ENCODE measurements around the gene RNFT2. TPM values are rescaled to one million over a fixed set of nuclear protein-coding genes. Genes with fewer than 3 reads are reported as not detected.

Gene RNFT2
- polyA plus RNA-seq, 2 of the 4 experiments (the other 2 are of a cell fraction), result 2.6 to 7.2 TPM

DNA sequence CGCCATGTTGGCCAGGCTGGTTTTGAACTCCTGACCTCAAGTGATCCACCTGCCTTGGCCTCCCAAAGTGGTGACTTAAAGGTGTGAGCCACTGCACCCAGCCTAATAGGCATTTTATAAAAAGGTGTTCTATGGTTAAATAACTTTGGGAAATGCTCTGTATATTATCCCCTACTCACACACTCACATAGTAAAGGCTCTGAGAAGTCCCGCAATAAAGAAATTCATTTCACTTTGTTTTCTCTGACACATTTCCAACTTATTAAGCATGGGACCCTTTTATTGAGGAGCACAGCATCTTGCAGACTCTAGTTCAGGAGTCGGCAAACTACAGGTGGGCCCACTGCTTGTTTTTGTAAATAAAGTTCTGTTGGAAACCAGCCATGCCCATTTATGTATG is 63.9 kb downstream of the RNFT2 start:
- Histone ChIP-seq H3K4me1 (no peaks in the 10 kb centered on the region), H3K27ac (no peak overlapping the region), H3K9me3 (peaks cover 19% of the 10 kb centered on the region; the same call in 2 of the 3 replicates), H3K4me2 (no peak overlapping the region), H3K4me3 (no peak overlapping the region)
- POLR2A ChIA-PET, result no interaction called here
- TF ChIP-seq TP53 (CRISPR knock-in tag; IDR thresholded peaks at IDR 0.05) (no peak), MAFK (IDR thresholded peaks at IDR 0.05; ENCODE audit: partially characterized antibody) (no peak), MAZ (IDR thresholded peaks at IDR 0.05; ENCODE audit: borderline replicate concordance, low read depth, low read length) (no peak)
- WGBS (ENCODE audit: missing lambda C conversion rate), result 91% methylated on average over 3 of the region's 3 CpGs
- FAIRE-seq (no peak), DNase-seq (ENCODE audit: low read depth in 1 of 2, low spot score in 1 of 2) (no peak), ATAC-seq (no peak)
- CTCF ChIA-PET, result no interaction called here

DNA sequence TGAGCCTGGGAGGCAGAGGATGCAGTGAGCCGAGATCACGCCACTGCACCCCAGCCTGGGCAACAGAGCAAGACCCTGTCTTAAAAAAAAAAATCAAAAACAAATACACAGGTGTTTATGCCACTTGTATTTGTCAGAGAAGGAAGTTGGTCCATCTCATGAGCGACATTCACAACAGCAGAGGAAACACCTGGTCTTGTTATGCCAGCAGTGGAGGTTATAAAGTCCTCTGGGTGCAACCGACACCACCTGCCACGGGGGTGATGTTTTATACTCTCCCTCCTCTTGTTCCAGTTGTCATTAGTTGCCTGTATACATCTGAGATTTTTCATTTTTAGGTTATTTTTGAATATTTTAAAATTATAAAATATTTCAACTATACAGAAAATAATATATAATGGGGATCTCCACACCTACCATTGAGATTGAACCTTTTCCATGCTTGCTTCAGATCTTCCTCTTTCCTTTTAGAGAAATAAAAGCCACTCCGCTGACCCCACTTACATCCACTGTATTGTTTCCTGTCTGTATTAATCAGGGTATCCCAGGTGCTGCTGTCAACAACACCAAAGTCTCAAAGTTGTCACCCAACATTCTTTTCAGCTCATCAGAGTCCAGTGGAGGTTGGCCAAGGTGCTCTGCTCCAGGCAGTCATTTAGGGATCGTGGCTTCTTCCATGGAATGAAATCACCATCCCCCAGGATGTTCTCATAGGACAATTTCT is 65.1 kb downstream of the RNFT2 start:
- H3K4me2 ChIP-seq, result no peak overlapping the region
- no peaks in the 10 kb centered on the region for H3K4me1 ChIP-seq
- H3K27ac ChIP-seq, result no peak overlapping the region
- FAIRE-seq (no peak), DNase-seq (ENCODE audit: low read depth in 1 of 2, low spot score in 1 of 2) (no peak), ATAC-seq (no peak)
- CTCF ChIA-PET, result no interaction called here
- H3K4me3 ChIP-seq, result no peak overlapping the region
- POLR2A ChIA-PET, result no interaction called here
- peaks cover 16% of the 10 kb centered on the region; the same call in 2 of the 3 replicates for H3K9me3 ChIP-seq
- TF ChIP-seq, protein P1, sequence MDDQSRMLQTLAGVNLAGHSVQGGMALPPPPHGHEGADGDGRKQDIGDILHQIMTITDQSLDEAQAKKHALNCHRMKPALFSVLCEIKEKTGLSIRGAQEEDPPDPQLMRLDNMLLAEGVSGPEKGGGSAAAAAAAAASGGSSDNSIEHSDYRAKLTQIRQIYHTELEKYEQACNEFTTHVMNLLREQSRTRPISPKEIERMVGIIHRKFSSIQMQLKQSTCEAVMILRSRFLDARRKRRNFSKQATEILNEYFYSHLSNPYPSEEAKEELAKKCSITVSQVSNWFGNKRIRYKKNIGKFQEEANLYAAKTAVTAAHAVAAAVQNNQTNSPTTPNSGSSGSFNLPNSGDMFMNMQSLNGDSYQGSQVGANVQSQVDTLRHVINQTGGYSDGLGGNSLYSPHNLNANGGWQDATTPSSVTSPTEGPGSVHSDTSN (IDR thresholded peaks at IDR 0.05), result no peak
- TF ChIP-seq RNF2 (IDR thresholded peaks at IDR 0.05; ENCODE audit: borderline replicate concordance, low read depth) (no peak), EHMT2 (IDR thresholded peaks at IDR 0.05; ENCODE audit: low read depth) (no peak)
- 84% methylated on average over 7 of the region's 7 CpGs for WGBS (ENCODE audit: missing lambda C conversion rate)

DNA sequence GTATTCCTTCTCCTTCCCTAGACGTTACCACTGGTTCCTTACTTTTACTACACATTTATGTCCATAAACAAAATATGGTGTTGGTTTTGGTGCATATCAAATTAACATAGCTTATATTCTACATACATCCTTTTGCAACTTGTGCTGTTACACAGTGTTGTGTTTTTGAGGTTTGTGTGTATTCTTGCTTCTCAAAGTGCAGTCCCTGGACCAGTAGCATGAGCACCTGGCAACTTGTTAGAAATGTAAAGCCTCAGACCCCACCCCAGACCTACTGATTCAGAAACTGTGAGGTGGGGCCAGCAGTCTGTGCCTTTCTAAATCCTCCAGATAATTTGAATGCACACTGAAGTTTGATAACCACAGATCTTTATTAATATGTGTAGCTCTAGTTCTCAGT is 65.9 kb downstream of the RNFT2 start:
- ChIA-PET POLR2A (no interaction called here), CTCF (interaction anchor here (1.1 to 1.5 kb wide), 3 partner anchors 23 to 78 kb away, joined by 3 to 5 read pairs (median 4); no protein-coding TSS in a partner anchor)

DNA sequence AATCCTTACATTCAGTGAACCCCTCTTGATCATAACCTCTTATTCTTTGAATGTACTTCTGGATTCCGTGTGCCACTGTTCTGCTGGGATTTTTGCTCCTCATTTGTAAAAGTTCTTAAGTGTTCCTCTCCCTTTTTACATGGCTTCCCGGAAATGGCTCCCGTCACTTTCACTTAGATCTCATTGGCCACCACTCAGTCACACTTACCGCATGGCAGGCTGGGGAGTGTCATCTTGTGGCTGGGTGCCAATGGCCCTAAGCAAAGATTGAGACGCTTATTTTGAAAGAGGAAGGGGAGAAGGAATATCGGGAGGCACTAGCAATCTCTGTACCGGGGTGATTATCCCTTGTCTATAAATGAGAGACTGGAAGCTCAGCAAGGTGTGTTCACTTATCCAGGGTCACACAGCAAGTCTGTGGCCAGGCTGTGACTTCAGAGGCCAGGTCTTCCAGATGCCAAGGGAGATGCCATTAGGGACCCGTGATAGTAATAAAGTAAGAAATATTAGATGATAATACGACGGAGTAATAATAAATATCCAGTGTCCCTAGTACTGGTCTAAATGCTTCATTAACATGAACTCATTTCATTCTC is 68.8 kb downstream of the RNFT2 start:
- ATAC-seq (no peak), FAIRE-seq (no peak), DNase-seq (ENCODE audit: low read depth in 1 of 2, low spot score in 1 of 2) (no peak)
- TF ChIP-seq MYC (IDR thresholded peaks at IDR 0.05; ENCODE audit: borderline replicate concordance, low read length) (no peak), RAD21 (conservative IDR thresholded peaks at IDR 0.05 in 1 of 2, IDR thresholded peaks at IDR 0.05 in 1 of 2) (no peak), HOXB5 (CRISPR knock-in tag; IDR thresholded peaks at IDR 0.05) (no peak), EP300 (IDR thresholded peaks at IDR 0.05) (no peak), HEYL (CRISPR knock-in tag; IDR thresholded peaks at IDR 0.05) (no peak), EHMT2 (IDR thresholded peaks at IDR 0.05; ENCODE audit: low read depth) (no peak), FOSL2 (IDR thresholded peaks at IDR 0.05) (no peak), FOSL2 (CRISPR knock-in tag; IDR thresholded peaks at IDR 0.05) (no peak), NPAS2 (CRISPR knock-in tag; IDR thresholded peaks at IDR 0.05; ENCODE audit: borderline replicate concordance) (no peak), KDM1A (IDR thresholded peaks at IDR 0.05; ENCODE audit: low read depth) (no peak), CBX8 (IDR thresholded peaks at IDR 0.05) (no peak), CBX2 (IDR thresholded peaks at IDR 0.05; ENCODE audit: borderline replicate concordance, low read depth) (no peak), SMC3 (IDR thresholded peaks at IDR 0.05) (no peak)
- TF ChIP-seq, protein P2, sequence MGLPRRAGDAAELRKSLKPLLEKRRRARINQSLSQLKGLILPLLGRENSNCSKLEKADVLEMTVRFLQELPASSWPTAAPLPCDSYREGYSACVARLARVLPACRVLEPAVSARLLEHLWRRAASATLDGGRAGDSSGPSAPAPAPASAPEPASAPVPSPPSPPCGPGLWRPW (IDR thresholded peaks at IDR 0.05), result no peak
- TF ChIP-seq, protein P3, sequence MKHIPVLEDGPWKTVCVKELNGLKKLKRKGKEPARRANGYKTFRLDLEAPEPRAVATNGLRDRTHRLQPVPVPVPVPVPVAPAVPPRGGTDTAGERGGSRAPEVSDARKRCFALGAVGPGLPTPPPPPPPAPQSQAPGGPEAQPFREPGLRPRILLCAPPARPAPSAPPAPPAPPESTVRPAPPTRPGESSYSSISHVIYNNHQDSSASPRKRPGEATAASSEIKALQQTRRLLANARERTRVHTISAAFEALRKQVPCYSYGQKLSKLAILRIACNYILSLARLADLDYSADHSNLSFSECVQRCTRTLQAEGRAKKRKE (CRISPR knock-in tag; IDR thresholded peaks at IDR 0.05; ENCODE audit: low read depth), result no peak
- TF ChIP-seq, protein P4, sequence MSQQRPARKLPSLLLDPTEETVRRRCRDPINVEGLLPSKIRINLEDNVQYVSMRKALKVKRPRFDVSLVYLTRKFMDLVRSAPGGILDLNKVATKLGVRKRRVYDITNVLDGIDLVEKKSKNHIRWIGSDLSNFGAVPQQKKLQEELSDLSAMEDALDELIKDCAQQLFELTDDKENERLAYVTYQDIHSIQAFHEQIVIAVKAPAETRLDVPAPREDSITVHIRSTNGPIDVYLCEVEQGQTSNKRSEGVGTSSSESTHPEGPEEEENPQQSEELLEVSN (IDR thresholded peaks at IDR 0.05; ENCODE audit: borderline replicate concordance, low read depth), result no peak
- TF ChIP-seq, protein P5, sequence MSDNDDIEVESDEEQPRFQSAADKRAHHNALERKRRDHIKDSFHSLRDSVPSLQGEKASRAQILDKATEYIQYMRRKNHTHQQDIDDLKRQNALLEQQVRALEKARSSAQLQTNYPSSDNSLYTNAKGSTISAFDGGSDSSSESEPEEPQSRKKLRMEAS (IDR thresholded peaks at IDR 0.05), result no peak
- TF ChIP-seq, protein P6, sequence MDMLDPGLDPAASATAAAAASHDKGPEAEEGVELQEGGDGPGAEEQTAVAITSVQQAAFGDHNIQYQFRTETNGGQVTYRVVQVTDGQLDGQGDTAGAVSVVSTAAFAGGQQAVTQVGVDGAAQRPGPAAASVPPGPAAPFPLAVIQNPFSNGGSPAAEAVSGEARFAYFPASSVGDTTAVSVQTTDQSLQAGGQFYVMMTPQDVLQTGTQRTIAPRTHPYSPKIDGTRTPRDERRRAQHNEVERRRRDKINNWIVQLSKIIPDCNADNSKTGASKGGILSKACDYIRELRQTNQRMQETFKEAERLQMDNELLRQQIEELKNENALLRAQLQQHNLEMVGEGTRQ (IDR thresholded peaks at IDR 0.05), result no peak
- Histone ChIP-seq H3K4me3 (no peak overlapping the region), H3K9me3 (no peaks in the 10 kb centered on the region), H3K27ac (no peak overlapping the region), H3K4me2 (no peak overlapping the region), H3K4me1 (no peaks in the 10 kb centered on the region)
- ChIA-PET POLR2A (no interaction called here), CTCF (interaction anchor here (0.6 kb wide), 1 partner anchor 47 kb away, joined by 3 read pairs; no protein-coding TSS in a partner anchor)
- WGBS (ENCODE audit: missing lambda C conversion rate), result 88% methylated on average over 10 of the region's 10 CpGs

More for the DNA sequence above, 65.9 kb downstream of the RNFT2 start:
- DNase-seq (ENCODE audit: low read depth in 1 of 2, low spot score in 1 of 2), result no peak
- WGBS (ENCODE audit: missing lambda C conversion rate), result 0% methylated on average over 1 of the region's 1 CpG
- no peak for TF ChIP-seq CEBPB (IDR thresholded peaks at IDR 0.05)
- Histone ChIP-seq H3K4me2 (no peak overlapping the region), H3K27ac (no peak overlapping the region), H3K9me3 (peaks cover 10% of the 10 kb centered on the region; the same call in 2 of the 3 replicates), H3K4me1 (no peaks in the 10 kb centered on the region), H3K4me3 (no peak overlapping the region)
- ATAC-seq, result no peak
- no peak for FAIRE-seq
